OCI-LY1 (cell line): ENCODE data around the gene ADGRG3.

Experiments
- H2AFZ ChIP-seq: fragments of 200-600 bp; sonication (generic), shearing (Covaris generic); 2 replicates; pipeline ENCODE4 v1.6.0; 2014; ENCODE audit warnings: antibody characterized with exemption, mild to moderate bottlenecking, low read length
- H3F3A ChIP-seq: fragments of 200-600 bp; sonication (generic), shearing (Covaris generic); 2 replicates; pipeline ENCODE4 v1.6.0; 2014; ENCODE audit warnings: mild to moderate bottlenecking, antibody characterized with exemption, low read length, moderate library complexity; ENCODE audit not compliant: insufficient read depth
- H3K27ac ChIP-seq: fragments of 200-600 bp; sonication (generic); 2 replicates; pipeline ENCODE4 v1.5.1; 2014; ENCODE audit warnings: low read length, mixed run types, mild to moderate bottlenecking, low read depth; ENCODE audit not compliant: poor library complexity, severe bottlenecking
- H3K27me3 ChIP-seq: fragments of 200-600 bp; sonication (generic); 2 replicates; pipeline ENCODE4 v1.6.0; 2014; ENCODE audit warnings: antibody characterized with exemption, mild to moderate bottlenecking, low read length, moderate library complexity; ENCODE audit not compliant: insufficient read depth
- H3K36me3 ChIP-seq: fragments of 200-600 bp; sonication (generic); 2 replicates; pipeline ENCODE4 v1.6.1; 2014; ENCODE audit warnings: mild to moderate bottlenecking, antibody characterized with exemption, low read length, moderate library complexity, mixed read lengths; ENCODE audit not compliant: insufficient read depth
- H3K4me1 ChIP-seq: fragments of 200-600 bp; sonication (generic); 2 replicates; pipeline ENCODE4 v1.5.1; 2014; ENCODE audit warnings: mild to moderate bottlenecking, low read length, moderate library complexity; ENCODE audit not compliant: insufficient read depth, severe bottlenecking
- H3K4me2 ChIP-seq: fragments of 200-600 bp; sonication (generic), shearing (Covaris generic); 2 replicates; pipeline ENCODE4 v1.6.1; 2014; ENCODE audit warnings: low read length
- H3K4me3 ChIP-seq: fragments of 200-600 bp; sonication (generic); 2 replicates; pipeline ENCODE4 v1.5.1; 2014; ENCODE audit warnings: low read length, low read depth, mild to moderate bottlenecking, mixed read lengths; ENCODE audit not compliant: poor library complexity, severe bottlenecking
- H3K79me2 ChIP-seq: fragments of 200-600 bp; shearing (Covaris generic); 2 replicates; pipeline ENCODE4 v1.6.1; 2016; ENCODE audit warnings: mixed run types, low read length, mixed read lengths; ENCODE audit not compliant: insufficient read depth
- H3K9ac ChIP-seq: fragments of 200-600 bp; sonication (generic), shearing (Covaris generic); 2 replicates; pipeline ENCODE4 v1.6.1; 2014; ENCODE audit warnings: mild to moderate bottlenecking, low read length, mixed read lengths
- H3K9me2 ChIP-seq: fragments of 200-600 bp; sonication (generic), shearing (Covaris generic); 2 replicates; pipeline ENCODE4 v1.6.1; 2014; ENCODE audit warnings: low read depth, mild to moderate bottlenecking, low read length, mixed read lengths
- H3K9me3 ChIP-seq: fragments of 200-600 bp; shearing (Covaris generic); 2 replicates; pipeline ENCODE4 v1.6.1; 2014; ENCODE audit warnings: low read length, mixed read lengths
- H4K20me1 ChIP-seq: fragments of 200-600 bp; sonication (generic), shearing (Covaris generic); 2 replicates; pipeline ENCODE4 v1.6.0; 2016; ENCODE audit warnings: mild to moderate bottlenecking, low read length; ENCODE audit not compliant: insufficient read depth
- CTCF ChIP-seq: fragments of 200-600 bp; sonication (generic), shearing (Covaris generic); IDR thresholded peaks from 2 replicates; pipeline ENCODE4 v1.5.1; 2017; ENCODE audit warnings: mild to moderate bottlenecking, antibody characterized with exemption, low read length, moderate library complexity, mixed read lengths
- EZH2 ChIP-seq: fragments of 200-600 bp; sonication (generic), shearing (Covaris generic); IDR thresholded peaks from 2 replicates; pipeline ENCODE4 v1.8.0; 2017; ENCODE audit warnings: borderline replicate concordance, mixed run types, mild to moderate bottlenecking, antibody characterized with exemption, low read length, moderate library complexity, mixed read lengths

The ADGRG3 gene

DNA sequence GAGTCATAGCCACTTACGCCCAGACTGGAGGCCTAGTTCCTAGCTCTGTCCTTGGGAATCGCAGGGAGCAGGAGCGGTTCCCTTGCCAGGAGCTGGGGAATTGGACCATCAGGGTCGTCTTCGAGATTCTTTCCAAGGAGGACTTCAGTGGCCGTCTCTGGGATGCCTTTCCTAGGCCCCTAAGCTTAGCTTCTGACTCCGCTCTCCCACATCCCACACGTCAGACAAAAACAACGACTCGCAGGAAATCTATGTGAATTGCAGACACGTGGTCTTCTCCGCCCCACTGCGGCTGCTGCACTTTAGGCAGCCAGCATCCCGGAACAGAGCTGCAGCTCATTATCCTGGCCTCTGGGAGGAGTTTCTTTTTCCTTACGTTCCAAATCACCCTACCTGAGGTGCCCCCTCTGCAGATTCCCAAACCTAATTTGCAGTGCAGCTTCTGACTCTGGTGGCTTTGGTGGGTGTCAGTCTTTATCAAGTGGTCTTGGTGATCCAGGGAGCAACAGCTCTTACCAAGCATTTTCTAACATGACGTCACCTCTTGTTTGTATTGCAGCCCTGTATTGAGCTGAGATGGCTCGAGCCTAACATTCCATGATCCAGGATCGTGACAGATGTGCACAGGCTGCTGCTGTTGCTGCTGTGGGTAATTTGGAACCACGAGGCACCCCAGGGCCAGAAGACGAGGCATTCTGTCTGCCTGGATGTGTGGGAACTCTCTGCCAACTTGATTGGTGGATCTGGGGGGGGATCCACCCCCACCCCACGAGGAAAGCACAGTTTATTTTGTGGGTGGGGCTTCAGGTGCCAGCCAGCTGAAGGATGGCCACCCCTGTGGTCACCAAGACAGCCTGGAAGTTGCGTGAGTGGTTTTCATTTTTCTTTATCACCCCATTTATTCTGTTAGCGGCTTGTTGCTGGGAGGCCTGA lies 68.6 kb downstream of the ADGRG3 start:
- Histone ChIP-seq H3K36me3 (no peaks in the 10 kb centered on the region; the same call in 1 of the 2 replicates), H3F3A (no peaks in the 10 kb centered on the region), H3K27me3 (no peaks in the 10 kb centered on the region), H3K4me3 (peak overlapping the region; percentile 80), H3K4me1 (peaks cover 20% of the 10 kb centered on the region), H3K9me3 (peaks cover 12% of the 10 kb centered on the region; the same call in 1 of the 2 replicates), H2AFZ (no peak overlapping the region), H3K9me2 (no peaks in the 10 kb centered on the region), H3K4me2 (peak overlapping the region; percentile 72), H3K27ac (no peak overlapping the region), H4K20me1 (no peaks in the 10 kb centered on the region), H3K79me2 (no peaks in the 10 kb centered on the region), H3K9ac (peak overlapping the region; percentile 71)
- TF ChIP-seq EZH2, result no peak
- TF ChIP-seq CTCF, result peak; percentile 15; the same call in 1 of the 2 replicates

DNA sequence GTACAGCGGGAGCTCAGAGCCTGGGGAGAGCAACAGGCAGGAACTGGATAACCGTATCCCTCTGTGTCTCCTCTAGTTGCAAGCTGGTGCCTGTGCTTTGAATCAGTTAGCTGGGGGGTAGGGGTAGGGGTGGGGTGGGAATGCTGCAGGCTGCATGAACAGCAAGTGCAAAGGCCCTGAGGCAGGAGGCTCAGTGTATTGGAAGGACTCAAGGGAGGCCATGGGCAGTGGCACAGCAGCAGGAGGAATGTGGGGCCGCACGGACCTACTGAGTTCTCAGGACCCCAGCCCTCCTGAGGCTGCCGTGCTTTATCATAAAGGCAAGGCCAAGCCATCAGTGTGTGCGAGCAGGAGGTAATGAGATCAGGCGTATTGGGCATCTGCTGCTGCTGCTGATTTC lies 70.7 kb downstream of the ADGRG3 start:
- H3K36me3 ChIP-seq, result peaks cover 12% of the 10 kb centered on the region
- no peak overlapping the region for H3K4me3 ChIP-seq
- no peaks in the 10 kb centered on the region for H3K9me3 ChIP-seq
- H3K27ac ChIP-seq, result no peak overlapping the region
- H3K4me1 ChIP-seq, result peaks cover 20% of the 10 kb centered on the region
- no peaks in the 10 kb centered on the region for H3K27me3 ChIP-seq
- H4K20me1 ChIP-seq, result no peaks in the 10 kb centered on the region
- H3K4me2 ChIP-seq, result no peak overlapping the region
- H3K79me2 ChIP-seq, result no peaks in the 10 kb centered on the region
- no peak overlapping the region for H3K9ac ChIP-seq
- TF ChIP-seq EZH2 (no peak), CTCF (no peak)
- H3K9me2 ChIP-seq, result no peaks in the 10 kb centered on the region
- no peaks in the 10 kb centered on the region for H3F3A ChIP-seq
- H2AFZ ChIP-seq, result no peak overlapping the region
